ELF-1 (cell line): Measurements from ENCODE around the gene PRKACG.

Source experiments
- DNase-seq: peaks from one replicate; pipeline ENCODE4 v3.0.0-alpha.2; 2016; ENCODE audit warnings: low read depth, low spot score

PRKACG gene

GRCh38 chr9:68983522-68984424, 30.1 kb downstream of the PRKACG start:
- DNase-seq, result no peak

DNA sequence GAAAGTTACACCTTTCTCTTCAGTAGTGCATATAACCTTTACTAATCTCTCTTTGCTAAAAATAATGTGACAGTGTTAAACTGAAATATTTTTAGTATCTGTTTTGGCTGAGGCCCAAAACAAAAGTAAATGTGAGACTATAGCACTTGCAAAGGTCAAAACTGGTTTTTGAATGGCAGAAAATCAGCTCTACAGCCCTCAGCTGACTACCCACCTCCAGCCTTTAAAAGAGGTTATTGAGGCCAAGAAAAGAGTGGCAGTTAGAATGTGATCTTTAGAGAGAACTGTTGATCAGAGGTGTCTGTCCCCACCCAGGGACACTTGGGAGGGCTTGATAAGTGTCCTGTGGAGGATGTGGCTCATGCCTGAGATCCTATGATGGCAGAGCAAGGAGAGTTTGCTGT, 30.9 kb downstream of the PRKACG start:
- no peak for DNase-seq

DNA sequence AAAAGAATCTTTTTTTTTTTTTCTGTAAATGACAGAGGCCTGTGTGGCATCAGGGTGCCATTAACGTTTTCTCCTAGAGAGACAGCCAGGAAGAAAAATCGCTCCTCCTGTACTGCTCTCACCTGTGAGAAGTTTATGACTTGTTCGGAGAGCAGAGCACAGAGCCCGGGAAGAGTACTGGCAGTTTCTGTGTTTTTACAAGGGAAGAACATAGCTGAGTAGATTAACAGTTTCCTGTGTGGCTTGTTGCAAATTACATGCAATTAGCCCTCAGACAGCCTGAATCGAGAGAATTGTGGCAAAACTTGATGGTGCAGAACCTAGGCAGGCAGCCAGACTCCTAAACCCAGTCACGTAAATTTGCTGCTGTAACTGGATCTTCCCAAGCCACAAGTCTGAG, 32.1 kb downstream of the PRKACG start:
- peak; percentile 24 for DNase-seq

GRCh38 chr9:68980341-68980914, 33.5 kb downstream of the PRKACG start:
- no peak for DNase-seq

- DNase-seq, result no peak
These were observed 34.2 kb downstream of the PRKACG start for GRCh38 chr9:68979538-68980314.

DNA sequence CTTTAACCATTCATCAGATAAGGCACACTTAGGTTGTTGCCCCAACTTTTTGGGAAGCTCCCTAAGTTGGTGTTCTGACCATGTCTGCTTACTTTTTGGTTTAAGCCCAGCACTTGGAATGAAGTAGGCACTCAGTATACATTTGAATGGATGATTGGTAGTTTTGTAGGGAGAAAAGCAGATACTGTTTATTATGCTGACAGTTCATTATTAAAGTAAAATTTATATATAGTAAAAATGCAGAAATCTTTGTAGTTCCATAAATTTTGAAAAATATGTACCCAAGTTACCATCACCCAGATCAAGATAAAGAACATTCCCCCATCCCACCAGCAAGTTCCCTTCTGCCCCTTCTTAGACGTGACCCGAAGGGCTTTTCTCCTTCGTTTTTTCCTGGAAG, 35.4 kb downstream of the PRKACG start:
- DNase-seq, result no peak

DNA sequence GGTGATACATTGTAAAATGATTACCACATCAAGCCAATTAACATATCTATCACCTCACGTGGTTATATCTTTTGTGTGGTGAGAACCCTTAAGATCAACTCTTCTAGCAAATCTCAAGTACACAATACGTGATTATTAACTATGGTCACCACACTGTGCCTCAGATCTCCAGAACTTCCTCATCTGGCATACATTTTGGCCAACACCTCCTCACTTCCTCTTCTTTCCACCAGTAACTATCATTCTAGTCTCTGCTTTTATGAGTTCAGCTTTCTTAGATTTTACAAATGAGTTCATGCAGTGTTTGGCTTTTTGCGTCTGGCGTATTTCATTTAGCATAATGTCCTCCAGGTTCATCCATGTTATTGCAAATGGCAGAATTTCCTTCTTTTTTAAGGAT, 35.8 kb downstream of the PRKACG start:
- no peak for DNase-seq

- DNase-seq, result no peak
These were observed 38.4 kb downstream of the PRKACG start for GRCh38 chr9:68975365-68976043.

DNA sequence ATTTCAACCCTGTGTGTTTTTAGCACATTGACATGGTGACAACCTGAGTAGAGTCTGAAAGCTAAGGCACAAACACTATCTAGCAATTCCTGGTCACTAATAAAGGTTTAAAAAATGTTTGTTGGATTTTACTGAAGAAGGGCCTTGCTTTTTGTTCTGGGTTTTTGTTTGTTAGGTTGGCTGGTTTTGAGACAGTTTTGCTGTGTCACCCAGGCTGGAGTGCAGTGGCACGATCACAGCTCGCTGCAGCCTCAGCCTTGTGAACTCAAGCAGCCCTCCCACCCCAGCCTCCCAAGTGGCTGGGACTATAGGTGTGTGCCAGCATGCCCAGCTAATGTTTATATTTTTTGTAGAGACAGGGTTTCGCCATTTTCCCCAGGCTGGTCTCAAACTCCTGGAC, 39.0 kb downstream of the PRKACG start:
- DNase-seq, result no peak

GRCh38 chr9:68974431-68974830, 39.5 kb downstream of the PRKACG start:
- no peak for DNase-seq

DNA sequence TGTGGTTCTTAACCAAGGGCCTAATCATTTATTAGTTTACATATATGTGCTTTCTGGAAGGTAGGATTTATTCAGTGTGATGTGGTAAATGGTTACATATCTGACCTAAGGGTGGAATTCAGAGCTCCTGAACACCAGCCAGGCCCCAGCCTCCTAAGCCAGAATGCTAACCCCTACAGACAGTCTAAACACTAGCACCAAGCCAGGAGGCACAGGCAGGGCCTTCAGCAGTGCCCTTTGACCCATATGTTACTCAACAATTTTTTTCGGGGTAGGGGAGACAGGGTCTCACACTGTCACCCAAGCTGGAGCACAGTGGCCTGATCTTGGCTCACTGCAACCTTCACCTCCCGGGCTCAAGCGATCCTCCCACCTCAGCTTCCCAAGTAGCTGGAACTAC, 40.3 kb downstream of the PRKACG start:
- no peak for DNase-seq

DNA sequence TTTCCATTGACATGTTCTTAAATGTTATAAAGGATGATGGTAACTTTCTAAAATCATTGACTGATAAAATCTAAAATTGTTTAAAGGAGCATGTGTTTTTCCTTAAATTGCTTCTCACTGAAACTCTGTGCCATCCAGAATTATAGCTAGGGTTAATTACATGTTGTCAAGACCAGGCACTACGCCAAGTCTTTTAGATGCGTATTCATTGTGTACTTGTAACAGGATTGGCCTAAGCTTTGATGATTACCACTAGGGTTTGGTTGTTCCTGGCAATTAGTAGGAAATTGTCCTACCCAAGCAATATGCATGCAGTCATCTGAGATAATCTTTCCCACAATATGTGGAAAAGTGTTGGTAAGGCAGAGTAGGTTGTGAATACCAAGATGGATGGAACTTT, 43.8 kb downstream of the PRKACG start:
- DNase-seq, result no peak

DNA sequence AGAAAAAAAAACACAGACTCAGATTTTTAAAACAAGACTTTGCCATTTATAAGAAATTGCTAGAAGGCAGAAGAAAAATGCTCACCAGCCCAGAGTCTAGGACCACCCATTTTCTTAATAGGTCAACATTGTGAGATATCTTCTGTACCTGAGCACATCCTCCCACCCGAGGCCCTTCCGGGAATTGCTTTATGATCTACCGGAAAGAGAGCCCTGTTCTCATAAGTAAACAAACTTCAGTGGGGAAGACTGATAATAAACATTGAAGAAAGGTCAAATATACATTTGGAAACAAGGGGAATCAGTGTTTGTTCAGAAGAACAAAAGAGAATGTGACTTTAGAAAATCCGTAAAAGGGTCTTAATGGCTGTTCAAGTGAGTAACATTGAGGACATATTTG, 44.4 kb downstream of the PRKACG start:
- DNase-seq, result no peak

DNA sequence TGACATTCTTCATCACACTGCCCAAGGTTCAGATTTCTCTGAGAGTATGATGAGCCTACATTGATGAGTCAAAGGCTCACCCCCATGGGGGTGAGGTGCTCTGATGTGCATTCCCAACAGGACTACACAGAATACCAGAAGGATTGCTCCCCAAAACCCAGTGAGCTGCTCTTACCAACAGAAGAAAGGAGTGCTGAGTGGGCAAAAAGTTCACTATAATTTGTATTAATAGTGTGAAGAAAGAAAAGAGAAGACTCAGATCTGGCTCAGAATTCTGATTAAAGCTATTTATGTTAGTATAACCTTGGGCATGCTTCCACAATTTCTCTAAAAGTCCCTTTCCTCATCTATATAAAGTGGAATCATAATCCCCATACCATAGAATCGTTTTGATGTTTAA, 46.1 kb downstream of the PRKACG start:
- no peak for DNase-seq

- DNase-seq, result no peak
These were observed 47.4 kb downstream of the PRKACG start for GRCh38 chr9:68966496-68966944.

- no peak for DNase-seq
These were observed 49.1 kb downstream of the PRKACG start for GRCh38 chr9:68964765-68965164.

DNA sequence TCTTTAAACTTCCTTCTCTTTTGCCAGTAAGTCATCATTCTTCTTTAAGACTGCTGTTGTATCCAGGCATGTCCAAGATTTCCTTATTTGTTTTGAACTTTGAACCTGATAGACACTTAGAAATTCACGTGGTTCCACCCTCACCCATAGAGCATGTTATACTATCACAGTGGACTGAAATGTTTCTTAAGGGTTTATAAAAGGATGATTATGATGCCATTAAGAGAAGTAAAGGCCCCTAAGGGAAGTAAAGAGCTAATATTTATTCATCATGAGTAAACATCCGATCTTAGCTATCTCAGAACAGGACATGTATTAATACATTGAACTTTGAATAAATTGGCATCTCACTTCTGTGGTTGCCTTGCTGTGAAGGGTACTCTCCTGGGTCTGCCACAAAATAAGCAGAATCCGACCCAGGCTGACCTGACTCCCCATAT, 49.8 kb downstream of the PRKACG start:
- DNase-seq, result no peak

GRCh38 chr9:68963416-68963815, 50.5 kb downstream of the PRKACG start:
- no peak for DNase-seq
